Measurements from ENCODE around the gene CDK17. TPM values are rescaled to one million over a fixed set of nuclear protein-coding genes. Genes with fewer than 3 reads are reported as not detected.

The CDK17 gene
- total RNA-seq, 1 donor from 2014 or later: 51.4 TPM

Other genes starting within 250 kb of the CDK17 start
- 49.9 and 52.0 TPM in 2 replicates for gene ELK3, start 206.1 kb downstream of the CDK17 start, total RNA-seq
- 0.25 and 0.27 TPM in 2 replicates for gene CFAP54, start 89.1 kb upstream of the CDK17 start, total RNA-seq